ENCODE results near the gene SORCS2.

- TF ChIP-seq, protein P1, sequence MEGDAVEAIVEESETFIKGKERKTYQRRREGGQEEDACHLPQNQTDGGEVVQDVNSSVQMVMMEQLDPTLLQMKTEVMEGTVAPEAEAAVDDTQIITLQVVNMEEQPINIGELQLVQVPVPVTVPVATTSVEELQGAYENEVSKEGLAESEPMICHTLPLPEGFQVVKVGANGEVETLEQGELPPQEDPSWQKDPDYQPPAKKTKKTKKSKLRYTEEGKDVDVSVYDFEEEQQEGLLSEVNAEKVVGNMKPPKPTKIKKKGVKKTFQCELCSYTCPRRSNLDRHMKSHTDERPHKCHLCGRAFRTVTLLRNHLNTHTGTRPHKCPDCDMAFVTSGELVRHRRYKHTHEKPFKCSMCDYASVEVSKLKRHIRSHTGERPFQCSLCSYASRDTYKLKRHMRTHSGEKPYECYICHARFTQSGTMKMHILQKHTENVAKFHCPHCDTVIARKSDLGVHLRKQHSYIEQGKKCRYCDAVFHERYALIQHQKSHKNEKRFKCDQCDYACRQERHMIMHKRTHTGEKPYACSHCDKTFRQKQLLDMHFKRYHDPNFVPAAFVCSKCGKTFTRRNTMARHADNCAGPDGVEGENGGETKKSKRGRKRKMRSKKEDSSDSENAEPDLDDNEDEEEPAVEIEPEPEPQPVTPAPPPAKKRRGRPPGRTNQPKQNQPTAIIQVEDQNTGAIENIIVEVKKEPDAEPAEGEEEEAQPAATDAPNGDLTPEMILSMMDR (IDR thresholded peaks at IDR 0.05) = no peak
- TF ChIP-seq, protein P2, sequence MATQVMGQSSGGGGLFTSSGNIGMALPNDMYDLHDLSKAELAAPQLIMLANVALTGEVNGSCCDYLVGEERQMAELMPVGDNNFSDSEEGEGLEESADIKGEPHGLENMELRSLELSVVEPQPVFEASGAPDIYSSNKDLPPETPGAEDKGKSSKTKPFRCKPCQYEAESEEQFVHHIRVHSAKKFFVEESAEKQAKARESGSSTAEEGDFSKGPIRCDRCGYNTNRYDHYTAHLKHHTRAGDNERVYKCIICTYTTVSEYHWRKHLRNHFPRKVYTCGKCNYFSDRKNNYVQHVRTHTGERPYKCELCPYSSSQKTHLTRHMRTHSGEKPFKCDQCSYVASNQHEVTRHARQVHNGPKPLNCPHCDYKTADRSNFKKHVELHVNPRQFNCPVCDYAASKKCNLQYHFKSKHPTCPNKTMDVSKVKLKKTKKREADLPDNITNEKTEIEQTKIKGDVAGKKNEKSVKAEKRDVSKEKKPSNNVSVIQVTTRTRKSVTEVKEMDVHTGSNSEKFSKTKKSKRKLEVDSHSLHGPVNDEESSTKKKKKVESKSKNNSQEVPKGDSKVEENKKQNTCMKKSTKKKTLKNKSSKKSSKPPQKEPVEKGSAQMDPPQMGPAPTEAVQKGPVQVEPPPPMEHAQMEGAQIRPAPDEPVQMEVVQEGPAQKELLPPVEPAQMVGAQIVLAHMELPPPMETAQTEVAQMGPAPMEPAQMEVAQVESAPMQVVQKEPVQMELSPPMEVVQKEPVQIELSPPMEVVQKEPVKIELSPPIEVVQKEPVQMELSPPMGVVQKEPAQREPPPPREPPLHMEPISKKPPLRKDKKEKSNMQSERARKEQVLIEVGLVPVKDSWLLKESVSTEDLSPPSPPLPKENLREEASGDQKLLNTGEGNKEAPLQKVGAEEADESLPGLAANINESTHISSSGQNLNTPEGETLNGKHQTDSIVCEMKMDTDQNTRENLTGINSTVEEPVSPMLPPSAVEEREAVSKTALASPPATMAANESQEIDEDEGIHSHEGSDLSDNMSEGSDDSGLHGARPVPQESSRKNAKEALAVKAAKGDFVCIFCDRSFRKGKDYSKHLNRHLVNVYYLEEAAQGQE (IDR thresholded peaks at IDR 0.05; ENCODE audit: insufficient read depth in 1 of 2, low read depth in 2 of 2, low read length in 1 of 2) = no peak
- no peak for TF ChIP-seq POLR2AphosphoS5 (IDR thresholded peaks at IDR 0.05; ENCODE audit: low read depth, low read length)
These were observed 199.5 kb downstream of the SORCS2 start for GRCh38 chr4:7391637-7392437.

All from Panc1 (cell line).